ENCODE results near the gene CTBP2.

GRCh38 chr10:125020386-125020785 lies 140.0 kb downstream of the CTBP2 start:
- TF ChIP-seq CTCF (IDR thresholded peaks at IDR 0.05) (no peak), POLR2A (IDR thresholded peaks at IDR 0.05) (no peak)

All from right lobe of liver (tissue), 4 donors.